DOHH2 (cell line): ENCODE measurements around the gene CDC37.
A peak's percentile ranks its signal among the peaks of the same experiment; 100 is the strongest.

Source experiments
- H3F3A ChIP-seq: fragments of 200-600 bp; sonication (generic), shearing (Covaris generic); 2 replicates; pipeline ENCODE4 v1.6.0; 2016; ENCODE audit warnings: antibody characterized with exemption, mild to moderate bottlenecking; ENCODE audit not compliant: control insufficient read depth, insufficient read depth
- H3K27ac ChIP-seq: fragments of 200-600 bp; sonication (generic); 2 replicates; pipeline ENCODE4 v1.5.1; 2014; ENCODE audit warnings: low read depth, mild to moderate bottlenecking, low read length, moderate library complexity
- H3K27me3 ChIP-seq: fragments of 200-600 bp; sonication (generic); 2 replicates; pipeline ENCODE4 v1.6.1; 2014; ENCODE audit warnings: mild to moderate bottlenecking, low read length, mixed read lengths; ENCODE audit not compliant: control insufficient read depth
- H3K36me3 ChIP-seq: fragments of 200-600 bp; sonication (generic); 2 replicates; pipeline ENCODE4 v1.6.1; 2014; ENCODE audit warnings: mild to moderate bottlenecking, low read length, moderate library complexity, mixed read lengths; ENCODE audit not compliant: control insufficient read depth
- H3K4me1 ChIP-seq: fragments of 200-600 bp; sonication (generic); 2 replicates; pipeline ENCODE4 v1.6.1; 2014; ENCODE audit warnings: mild to moderate bottlenecking, low read length, mixed read lengths; ENCODE audit not compliant: control insufficient read depth
- H3K4me2 ChIP-seq: fragments of 200-600 bp; sonication (generic); 2 replicates; pipeline ENCODE4 v1.6.0; 2014; ENCODE audit warnings: mild to moderate bottlenecking, low read length, moderate library complexity
- H3K4me3 ChIP-seq: fragments of 200-600 bp; sonication (generic); 2 replicates; pipeline ENCODE4 v1.5.1; 2014; ENCODE audit warnings: mild to moderate bottlenecking, low read length, mixed read lengths
- H3K79me2 ChIP-seq: fragments of 200-600 bp; sonication (generic); 2 replicates; pipeline ENCODE4 v1.6.1; 2014; ENCODE audit warnings: mild to moderate bottlenecking, low read length, mixed read lengths; ENCODE audit not compliant: control insufficient read depth
- H3K9me2 ChIP-seq: fragments of 200-600 bp; sonication (generic); replicated peaks from 2 replicates; pipeline ENCODE4 v1.6.1; 2014; ENCODE audit warnings: mild to moderate bottlenecking, low read length, mixed read lengths; ENCODE audit not compliant: control insufficient read depth
- H3K9me3 ChIP-seq: fragments of 200-600 bp; sonication (generic); 2 replicates; pipeline ENCODE4 v1.6.1; 2014; ENCODE audit warnings: antibody characterized with exemption, low read length, mixed read lengths; ENCODE audit not compliant: control insufficient read depth, insufficient read depth
- H4K20me1 ChIP-seq: fragments of 200-600 bp; sonication (generic); 2 replicates; pipeline ENCODE4 v1.6.0; 2014; ENCODE audit warnings: low read depth, mild to moderate bottlenecking, antibody characterized with exemption, low read length, moderate library complexity; ENCODE audit not compliant: control insufficient read depth, insufficient read depth
- CTCF ChIP-seq: fragments of 200-600 bp; sonication (generic); IDR thresholded peaks from one replicate; pipeline ENCODE4 v1.5.1; 2014; ENCODE audit warnings: antibody characterized with exemption, mild to moderate bottlenecking, low read depth, low read length; ENCODE audit not compliant: poor library complexity, severe bottlenecking
- EZH2phosphoT487 ChIP-seq: fragments of 200-600 bp; sonication (generic); IDR thresholded peaks from 2 replicates; pipeline ENCODE4 v1.6.1; 2017; ENCODE audit warnings: borderline replicate concordance, mild to moderate bottlenecking, antibody characterized with exemption, low read length, moderate library complexity, mixed read lengths

The CDC37 gene

DNA sequence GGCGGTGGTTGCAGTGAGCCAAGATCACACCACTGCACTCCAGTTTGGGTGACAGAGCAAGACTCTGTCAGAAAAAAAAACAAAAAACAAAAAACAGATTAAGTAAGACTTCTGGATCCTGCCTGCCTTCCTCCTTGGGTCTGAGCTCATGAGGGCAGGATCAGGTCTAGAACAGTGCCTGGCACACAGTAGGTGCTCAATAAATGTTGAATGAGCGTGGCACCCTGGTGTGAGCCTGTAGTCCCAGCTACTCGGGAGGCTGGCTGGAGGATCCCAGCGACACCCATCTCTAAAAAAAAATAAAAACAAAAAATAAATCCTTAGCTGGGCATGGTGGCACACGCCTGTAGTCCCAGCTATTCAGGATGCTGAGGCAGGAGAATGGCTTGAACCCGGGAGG is 2.8 kb upstream of the CDC37 start:
- Histone ChIP-seq H3K27me3 (no peaks in the 10 kb centered on the region), H3K9me3 (no peaks in the 10 kb centered on the region), H3K9me2 (no peaks in the 10 kb centered on the region), H4K20me1 (no peaks in the 10 kb centered on the region), H3K36me3 (peaks cover 22% of the 10 kb centered on the region), H3K27ac (no peak overlapping the region), H3K79me2 (peaks cover 40% of the 10 kb centered on the region), H3K4me3 (no peak overlapping the region), H3K4me1 (peaks cover 85% of the 10 kb centered on the region), H3F3A (peaks cover 36% of the 10 kb centered on the region), H3K4me2 (no peak overlapping the region)
- TF ChIP-seq EZH2phosphoT487 (no peak), CTCF (no peak)

DNA sequence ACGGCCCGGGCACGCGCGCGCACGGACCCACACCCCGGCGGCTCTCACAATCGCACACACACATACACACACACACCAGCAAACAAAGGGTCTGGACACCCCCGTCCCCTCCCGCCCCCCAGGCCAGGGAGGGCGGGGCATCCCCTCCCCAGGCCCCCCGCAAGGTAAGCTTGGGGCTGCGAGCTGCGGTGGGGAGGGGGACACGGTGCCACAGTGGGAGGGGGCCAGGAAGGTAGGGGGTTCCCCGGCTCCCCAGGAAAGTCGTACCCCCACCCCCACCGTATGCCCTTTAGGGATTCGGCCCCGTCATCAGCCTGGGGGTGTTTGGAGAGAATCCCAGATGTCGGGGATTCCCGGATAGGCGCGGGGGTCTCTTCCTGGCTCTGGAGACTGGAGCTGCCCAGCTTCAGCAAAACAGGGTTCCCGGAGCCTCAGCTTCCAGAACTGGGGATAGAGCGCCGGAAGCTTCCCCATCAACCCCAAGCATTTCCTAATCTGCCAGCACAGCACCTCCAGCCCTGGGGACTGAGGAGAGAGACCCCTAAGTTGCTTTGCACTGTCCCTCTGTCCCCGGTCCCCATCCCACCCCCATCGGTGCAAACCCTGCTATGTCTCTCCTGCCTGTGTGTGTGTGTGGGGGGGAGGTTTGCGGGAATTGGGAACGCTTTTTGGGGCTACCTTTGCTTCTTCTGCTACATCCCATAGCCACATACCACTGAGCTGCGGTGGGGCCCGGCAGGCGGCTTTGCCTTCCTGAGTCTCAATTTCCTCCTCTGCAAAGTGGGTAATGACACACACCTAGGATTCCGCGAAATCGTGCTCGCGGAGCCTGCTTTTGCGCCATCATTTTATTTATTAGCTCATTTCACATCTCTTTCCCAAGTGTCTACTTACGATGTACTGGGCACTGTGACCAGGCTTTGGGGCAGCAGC is 1.8 kb upstream of the CDC37 start:
- no peaks in the 10 kb centered on the region for H3K9me3 ChIP-seq
- H4K20me1 ChIP-seq: peaks cover 2% of the 10 kb centered on the region; the same call in 1 of the 2 replicates
- no peak for TF ChIP-seq EZH2phosphoT487
- no peak for TF ChIP-seq CTCF
- H3F3A ChIP-seq: peaks cover 29% of the 10 kb centered on the region
- no peaks in the 10 kb centered on the region for H3K9me2 ChIP-seq
- peaks cover 43% of the 10 kb centered on the region for H3K79me2 ChIP-seq
- H3K27me3 ChIP-seq: no peaks in the 10 kb centered on the region
- H3K4me1 ChIP-seq: peaks cover 85% of the 10 kb centered on the region
- no peak overlapping the region for H3K27ac ChIP-seq
- H3K4me2 ChIP-seq: peak overlapping the region; percentile 95
- peaks cover 32% of the 10 kb centered on the region for H3K36me3 ChIP-seq
- H3K4me3 ChIP-seq: peak overlapping the region; percentile 92

DNA sequence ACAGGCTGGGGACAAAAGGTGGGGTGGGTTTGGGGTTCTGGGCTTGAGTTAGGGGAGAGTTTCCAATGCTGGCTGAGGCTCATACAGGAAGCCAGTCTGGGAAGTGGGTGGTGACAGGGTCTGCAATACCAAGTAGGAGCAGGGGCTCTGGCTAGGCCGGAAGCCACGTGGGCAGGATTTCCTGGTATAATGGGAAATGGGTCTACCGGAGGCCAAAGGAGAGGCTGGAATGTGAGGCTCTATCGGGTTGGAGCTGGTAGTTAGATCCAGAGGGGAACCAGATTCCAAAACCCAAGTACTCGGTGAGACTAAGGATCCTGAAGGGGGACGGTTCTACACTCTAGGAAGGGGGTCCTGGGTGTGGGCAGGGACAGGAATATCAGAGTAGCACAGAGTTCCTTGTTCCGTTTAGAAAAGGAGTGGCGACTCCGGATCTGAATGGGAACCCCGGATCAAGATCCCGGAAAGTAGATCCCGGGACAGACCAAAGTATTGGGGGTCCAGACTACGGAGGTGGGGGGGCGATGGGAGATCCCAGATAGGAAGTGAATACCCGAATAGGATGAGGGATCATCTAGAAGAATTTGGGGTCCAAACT is 802 bp downstream of the CDC37 start:
- H4K20me1 ChIP-seq: peaks cover 5% of the 10 kb centered on the region; the same call in 1 of the 2 replicates
- H3F3A ChIP-seq: peaks cover 17% of the 10 kb centered on the region
- peaks cover 65% of the 10 kb centered on the region for H3K79me2 ChIP-seq
- peak overlapping the region; percentile 95 for H3K4me2 ChIP-seq
- peaks cover 50% of the 10 kb centered on the region for H3K36me3 ChIP-seq
- no peaks in the 10 kb centered on the region for H3K9me3 ChIP-seq
- H3K4me1 ChIP-seq: peaks cover 73% of the 10 kb centered on the region
- H3K4me3 ChIP-seq: peak overlapping the region; percentile 92
- no peaks in the 10 kb centered on the region for H3K27me3 ChIP-seq
- no peak for TF ChIP-seq EZH2phosphoT487
- no peak for TF ChIP-seq CTCF
- H3K9me2 ChIP-seq: no peaks in the 10 kb centered on the region
- peak overlapping the region; percentile 21 for H3K27ac ChIP-seq
